ENCODE measurements around the gene C14orf180. TPM values are rescaled to one million over a fixed set of nuclear protein-coding genes. Genes with fewer than 3 reads are reported as not detected.

C14orf180 gene
- total RNA-seq, 1 experiment from 2014 or later = not detected

DNA sequence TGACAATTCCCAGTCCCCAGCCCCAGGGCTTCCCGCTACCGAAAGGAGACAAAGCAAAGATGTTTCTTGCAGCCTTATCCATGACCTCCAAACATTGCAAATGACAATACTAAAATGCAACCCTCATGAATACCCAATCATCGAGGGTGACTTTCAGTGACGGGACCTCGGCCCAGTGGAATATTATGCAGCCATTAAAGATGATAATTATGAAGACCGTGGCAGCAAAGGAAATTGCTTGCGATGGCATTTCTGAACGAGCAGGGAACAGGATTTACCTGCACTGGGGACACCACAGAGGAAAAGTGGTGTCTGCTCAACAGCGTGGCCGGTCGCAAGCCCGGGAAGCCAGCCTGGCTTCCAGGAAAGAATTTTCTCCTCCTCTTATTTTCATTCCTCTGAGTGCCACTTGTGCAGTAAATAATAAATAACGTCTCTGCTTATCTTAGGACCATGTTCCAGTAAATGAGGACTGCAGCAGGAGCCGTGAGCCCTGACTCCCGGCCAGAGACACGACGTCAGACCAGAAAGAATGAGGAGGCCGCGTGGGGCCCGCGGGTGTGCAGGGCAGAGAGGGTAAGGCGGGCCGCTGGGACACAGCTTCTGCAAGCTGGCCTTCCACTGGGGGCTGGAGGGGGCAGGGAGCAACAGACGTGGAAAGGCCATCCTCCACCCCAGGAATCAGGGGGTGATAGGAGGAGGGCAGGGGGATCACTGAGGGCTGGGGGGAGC is 6.6 kb downstream of the C14orf180 start:
- intact Hi-C loops (cut with micrococcal nuclease; ENCODE audit: unreplicated experiment) = no loop called here
- DNase-seq (ENCODE audit: low read depth, low spot score) (no peak), ATAC-seq (no peak)
- in situ Hi-C loops (cut with HindIII; ENCODE audit: low pct_unique_long_range_greater_than_20kb, low sequenced_read_pairs) = no loop called here
- BruUV-seq (replicated peaks) = no TSS peak
- Histone ChIP-seq H3K36me3 (ENCODE audit: control insufficient read depth, insufficient read depth, low read length) (no peaks in the 10 kb centered on the region), H3K4me1 (ENCODE audit: control insufficient read depth, insufficient read depth, low read length) (no peaks in the 10 kb centered on the region), H3K4me3 (ENCODE audit: low read depth in 2 of 2, low read length in 2 of 2) (no peak overlapping the region), H3K9me3 (ENCODE audit: control insufficient read depth, insufficient read depth, low read depth, low read length) (no peaks in the 10 kb centered on the region), H3K27me3 (ENCODE audit: control insufficient read depth, insufficient read depth, low read length) (no peaks in the 10 kb centered on the region), H3K27ac (ENCODE audit: low read length) (no peak overlapping the region)
- TF ChIP-seq POLR2AphosphoS5 (IDR thresholded peaks at IDR 0.05; ENCODE audit: low read depth, low read length) (no peak), SIN3A (IDR thresholded peaks at IDR 0.05; ENCODE audit: borderline replicate concordance, insufficient read depth, low read depth, low read length) (no peak), TCF7L2 (IDR thresholded peaks at IDR 0.05; ENCODE audit: low read depth, low read length) (no peak)
- TF ChIP-seq, protein P1, sequence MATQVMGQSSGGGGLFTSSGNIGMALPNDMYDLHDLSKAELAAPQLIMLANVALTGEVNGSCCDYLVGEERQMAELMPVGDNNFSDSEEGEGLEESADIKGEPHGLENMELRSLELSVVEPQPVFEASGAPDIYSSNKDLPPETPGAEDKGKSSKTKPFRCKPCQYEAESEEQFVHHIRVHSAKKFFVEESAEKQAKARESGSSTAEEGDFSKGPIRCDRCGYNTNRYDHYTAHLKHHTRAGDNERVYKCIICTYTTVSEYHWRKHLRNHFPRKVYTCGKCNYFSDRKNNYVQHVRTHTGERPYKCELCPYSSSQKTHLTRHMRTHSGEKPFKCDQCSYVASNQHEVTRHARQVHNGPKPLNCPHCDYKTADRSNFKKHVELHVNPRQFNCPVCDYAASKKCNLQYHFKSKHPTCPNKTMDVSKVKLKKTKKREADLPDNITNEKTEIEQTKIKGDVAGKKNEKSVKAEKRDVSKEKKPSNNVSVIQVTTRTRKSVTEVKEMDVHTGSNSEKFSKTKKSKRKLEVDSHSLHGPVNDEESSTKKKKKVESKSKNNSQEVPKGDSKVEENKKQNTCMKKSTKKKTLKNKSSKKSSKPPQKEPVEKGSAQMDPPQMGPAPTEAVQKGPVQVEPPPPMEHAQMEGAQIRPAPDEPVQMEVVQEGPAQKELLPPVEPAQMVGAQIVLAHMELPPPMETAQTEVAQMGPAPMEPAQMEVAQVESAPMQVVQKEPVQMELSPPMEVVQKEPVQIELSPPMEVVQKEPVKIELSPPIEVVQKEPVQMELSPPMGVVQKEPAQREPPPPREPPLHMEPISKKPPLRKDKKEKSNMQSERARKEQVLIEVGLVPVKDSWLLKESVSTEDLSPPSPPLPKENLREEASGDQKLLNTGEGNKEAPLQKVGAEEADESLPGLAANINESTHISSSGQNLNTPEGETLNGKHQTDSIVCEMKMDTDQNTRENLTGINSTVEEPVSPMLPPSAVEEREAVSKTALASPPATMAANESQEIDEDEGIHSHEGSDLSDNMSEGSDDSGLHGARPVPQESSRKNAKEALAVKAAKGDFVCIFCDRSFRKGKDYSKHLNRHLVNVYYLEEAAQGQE (IDR thresholded peaks at IDR 0.05; ENCODE audit: insufficient read depth in 1 of 2, low read depth in 2 of 2, low read length in 1 of 2) = no peak
- TF ChIP-seq, protein P2, sequence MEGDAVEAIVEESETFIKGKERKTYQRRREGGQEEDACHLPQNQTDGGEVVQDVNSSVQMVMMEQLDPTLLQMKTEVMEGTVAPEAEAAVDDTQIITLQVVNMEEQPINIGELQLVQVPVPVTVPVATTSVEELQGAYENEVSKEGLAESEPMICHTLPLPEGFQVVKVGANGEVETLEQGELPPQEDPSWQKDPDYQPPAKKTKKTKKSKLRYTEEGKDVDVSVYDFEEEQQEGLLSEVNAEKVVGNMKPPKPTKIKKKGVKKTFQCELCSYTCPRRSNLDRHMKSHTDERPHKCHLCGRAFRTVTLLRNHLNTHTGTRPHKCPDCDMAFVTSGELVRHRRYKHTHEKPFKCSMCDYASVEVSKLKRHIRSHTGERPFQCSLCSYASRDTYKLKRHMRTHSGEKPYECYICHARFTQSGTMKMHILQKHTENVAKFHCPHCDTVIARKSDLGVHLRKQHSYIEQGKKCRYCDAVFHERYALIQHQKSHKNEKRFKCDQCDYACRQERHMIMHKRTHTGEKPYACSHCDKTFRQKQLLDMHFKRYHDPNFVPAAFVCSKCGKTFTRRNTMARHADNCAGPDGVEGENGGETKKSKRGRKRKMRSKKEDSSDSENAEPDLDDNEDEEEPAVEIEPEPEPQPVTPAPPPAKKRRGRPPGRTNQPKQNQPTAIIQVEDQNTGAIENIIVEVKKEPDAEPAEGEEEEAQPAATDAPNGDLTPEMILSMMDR (IDR thresholded peaks at IDR 0.05) = no peak
- POLR2A ChIA-PET = no interaction called here
- CTCF ChIA-PET = no interaction called here

DNA sequence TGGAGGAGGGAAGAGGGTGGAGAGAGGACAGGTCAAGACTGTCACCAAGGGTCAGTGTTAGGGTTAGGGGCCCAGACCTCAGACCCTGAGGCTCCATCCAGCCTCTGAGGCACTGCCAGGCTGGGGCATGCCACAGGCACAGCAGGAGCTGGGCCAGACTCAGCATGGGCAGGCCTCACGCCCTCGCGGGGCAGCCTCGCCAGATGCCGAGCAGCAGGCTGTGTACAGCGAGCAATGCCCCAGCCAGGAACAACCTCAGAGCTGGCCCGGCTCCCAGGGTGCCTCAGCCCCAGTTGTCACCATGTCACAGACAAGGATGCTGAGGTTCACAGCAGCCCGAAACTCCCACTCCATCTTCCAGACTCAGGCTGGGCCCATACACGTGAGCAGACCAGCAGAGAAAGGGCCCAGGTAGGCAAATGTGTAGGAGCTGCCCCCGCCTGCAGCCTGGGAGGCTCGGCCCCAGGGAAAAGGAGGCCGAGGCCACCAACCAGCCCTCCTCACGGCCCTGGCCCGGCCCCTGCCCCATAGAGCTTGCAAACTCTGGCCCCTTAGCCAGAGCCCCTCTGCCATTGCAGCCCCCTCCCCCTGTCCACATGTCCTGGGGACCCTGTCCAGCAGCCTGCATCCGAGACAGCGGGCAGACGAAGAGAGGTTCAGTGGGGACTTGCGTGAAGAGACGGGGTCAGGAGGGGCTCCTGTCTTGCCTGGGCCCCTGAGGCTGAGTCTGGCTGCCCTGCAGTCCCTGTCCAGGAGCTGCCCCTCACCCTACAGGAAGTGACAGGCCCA is 7.5 kb downstream of the C14orf180 start:
- DNase-seq (ENCODE audit: low read depth, low spot score) (no peak), ATAC-seq (peak; percentile 54; the same call in 1 of the 2 replicates)
- POLR2A ChIA-PET = no interaction called here
- Histone ChIP-seq H3K27ac (ENCODE audit: low read length) (no peak overlapping the region), H3K36me3 (ENCODE audit: control insufficient read depth, insufficient read depth, low read length) (no peaks in the 10 kb centered on the region), H3K27me3 (ENCODE audit: control insufficient read depth, insufficient read depth, low read length) (no peaks in the 10 kb centered on the region), H3K4me1 (ENCODE audit: control insufficient read depth, insufficient read depth, low read length) (no peaks in the 10 kb centered on the region), H3K4me3 (ENCODE audit: low read depth in 2 of 2, low read length in 2 of 2) (no peak overlapping the region), H3K9me3 (ENCODE audit: control insufficient read depth, insufficient read depth, low read depth, low read length) (no peaks in the 10 kb centered on the region)
- CTCF ChIA-PET = no interaction called here
- TF ChIP-seq, protein P1 (IDR thresholded peaks at IDR 0.05; ENCODE audit: insufficient read depth in 1 of 2, low read depth in 2 of 2, low read length in 1 of 2) = no peak
- TF ChIP-seq, protein P2 (IDR thresholded peaks at IDR 0.05) = no peak
- no peak for TF ChIP-seq TCF7L2 (IDR thresholded peaks at IDR 0.05; ENCODE audit: low read depth, low read length)
- TF ChIP-seq SIN3A (IDR thresholded peaks at IDR 0.05; ENCODE audit: borderline replicate concordance, insufficient read depth, low read depth, low read length) = no peak
- TF ChIP-seq POLR2AphosphoS5 (IDR thresholded peaks at IDR 0.05; ENCODE audit: low read depth, low read length) = no peak
- intact Hi-C loops (cut with micrococcal nuclease; ENCODE audit: unreplicated experiment) = no loop called here
- in situ Hi-C loops (cut with HindIII; ENCODE audit: low pct_unique_long_range_greater_than_20kb, low sequenced_read_pairs) = no loop called here
- no TSS peak for BruUV-seq (replicated peaks)
